Measurements from ENCODE around the gene L3MBTL4.
"Not testable (repeated sequence)": the region's sequence is repeated elsewhere in the genome, so short reads cannot be mapped to it uniquely, and the experiment has no call there.

GRCh38 chr18:6272144-6272543, 142.6 kb downstream of the L3MBTL4 start:
- not testable (repeated sequence) for TF ChIP-seq CTCF, POLR2A (IDR thresholded peaks at IDR 0.05)

Measured in esophagus squamous epithelium (tissue), 4 donors.